22Rv1 (cell line): ENCODE measurements around the gene SMIM34.

Source experiments
- H3K27ac ChIP-seq: fragments of 450-650 bp; 2 replicates; pipeline ENCODE4 v1.5.1; 2017
- ZFX ChIP-seq: fragments of 450-650 bp; IDR thresholded peaks from 2 replicates; pipeline ENCODE4 v1.6.1; 2017; ENCODE audit warnings: antibody characterized with exemption, borderline replicate concordance
- TF ChIP-seq, protein P1 (sequence below): fragments of 450-650 bp; IDR thresholded peaks from 2 replicates; pipeline ENCODE4 v1.5.1; 2017; ENCODE audit warnings: mild to moderate bottlenecking

The SMIM34 gene

DNA sequence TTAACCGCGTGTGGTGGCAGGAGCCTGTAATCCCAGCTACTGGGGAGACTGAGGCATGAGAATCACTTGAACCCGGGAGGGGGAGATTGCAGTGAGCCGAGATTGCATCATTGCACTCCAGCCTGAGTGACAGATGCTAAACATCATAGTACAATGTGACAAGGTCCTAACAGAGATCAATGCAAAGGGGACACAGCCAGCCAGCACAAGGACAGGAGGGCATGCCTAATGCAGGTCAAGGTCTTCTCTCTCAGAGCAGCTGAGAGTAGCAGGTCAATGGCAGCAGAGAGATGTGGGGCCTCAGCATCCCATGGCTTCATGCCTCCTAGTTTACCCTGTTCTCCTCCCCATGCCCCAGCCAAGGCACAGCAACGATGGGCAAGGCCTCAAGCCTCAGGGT is 51.4 kb downstream of the SMIM34 start:
- TF ChIP-seq, protein P1, sequence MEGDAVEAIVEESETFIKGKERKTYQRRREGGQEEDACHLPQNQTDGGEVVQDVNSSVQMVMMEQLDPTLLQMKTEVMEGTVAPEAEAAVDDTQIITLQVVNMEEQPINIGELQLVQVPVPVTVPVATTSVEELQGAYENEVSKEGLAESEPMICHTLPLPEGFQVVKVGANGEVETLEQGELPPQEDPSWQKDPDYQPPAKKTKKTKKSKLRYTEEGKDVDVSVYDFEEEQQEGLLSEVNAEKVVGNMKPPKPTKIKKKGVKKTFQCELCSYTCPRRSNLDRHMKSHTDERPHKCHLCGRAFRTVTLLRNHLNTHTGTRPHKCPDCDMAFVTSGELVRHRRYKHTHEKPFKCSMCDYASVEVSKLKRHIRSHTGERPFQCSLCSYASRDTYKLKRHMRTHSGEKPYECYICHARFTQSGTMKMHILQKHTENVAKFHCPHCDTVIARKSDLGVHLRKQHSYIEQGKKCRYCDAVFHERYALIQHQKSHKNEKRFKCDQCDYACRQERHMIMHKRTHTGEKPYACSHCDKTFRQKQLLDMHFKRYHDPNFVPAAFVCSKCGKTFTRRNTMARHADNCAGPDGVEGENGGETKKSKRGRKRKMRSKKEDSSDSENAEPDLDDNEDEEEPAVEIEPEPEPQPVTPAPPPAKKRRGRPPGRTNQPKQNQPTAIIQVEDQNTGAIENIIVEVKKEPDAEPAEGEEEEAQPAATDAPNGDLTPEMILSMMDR = no peak
- no peak for TF ChIP-seq ZFX
- H3K27ac ChIP-seq = no peak overlapping the region

DNA sequence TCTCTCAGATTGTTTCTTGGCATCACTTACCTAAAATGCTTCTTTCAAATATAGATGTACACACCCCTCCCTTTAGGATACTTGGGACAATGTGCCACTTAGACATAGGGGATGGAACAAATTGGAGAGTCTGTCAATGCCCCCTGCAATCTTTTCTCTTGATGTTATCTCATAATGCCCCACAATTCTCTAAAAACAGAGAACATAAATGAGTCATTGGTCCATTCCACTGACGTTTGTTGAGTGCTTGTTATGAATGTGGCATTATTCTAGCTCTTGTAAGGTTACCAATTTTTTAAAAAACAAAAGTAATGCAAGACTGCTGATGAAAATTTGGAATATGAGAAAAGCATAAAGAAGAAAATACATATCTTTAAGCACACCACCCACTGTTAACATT is 54.0 kb downstream of the SMIM34 start:
- TF ChIP-seq, protein P1 = no peak
- no peak for TF ChIP-seq ZFX
- no peak overlapping the region for H3K27ac ChIP-seq
